HG02852 (cell line): ENCODE results near the gene IL32.
"Not testable (repeated sequence)": the region's sequence is repeated elsewhere in the genome, so short reads cannot be mapped to it uniquely, and the experiment has no call there.

Experiments used
- ATAC-seq: cut with Tn5 transposase; IDR thresholded peaks from one replicate; pipeline ENCODE4 v1.9.1; 2021; ENCODE audit warnings: mild to moderate bottlenecking, moderate library complexity; ENCODE audit not compliant: unreplicated experiment

IL32 gene

DNA sequence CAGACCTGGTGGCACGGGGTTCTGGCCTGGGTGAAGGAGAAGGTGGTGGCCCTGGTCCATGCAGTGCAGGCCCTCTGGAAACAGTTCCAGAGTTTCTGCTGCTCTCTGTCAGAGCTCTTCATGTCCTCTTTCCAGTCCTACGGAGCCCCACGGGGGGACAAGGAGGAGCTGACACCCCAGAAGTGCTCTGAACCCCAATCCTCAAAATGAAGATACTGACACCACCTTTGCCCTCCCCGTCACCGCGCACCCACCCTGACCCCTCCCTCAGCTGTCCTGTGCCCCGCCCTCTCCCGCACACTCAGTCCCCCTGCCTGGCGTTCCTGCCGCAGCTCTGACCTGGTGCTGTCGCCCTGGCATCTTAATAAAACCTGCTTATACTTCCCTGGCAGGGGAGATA, 3.7 kb downstream of the IL32 start:
- ATAC-seq: not testable (repeated sequence)

- ATAC-seq: no peak
Observed at GRCh38 chr16:3070608-3071111, 5.2 kb downstream of the IL32 start.

DNA sequence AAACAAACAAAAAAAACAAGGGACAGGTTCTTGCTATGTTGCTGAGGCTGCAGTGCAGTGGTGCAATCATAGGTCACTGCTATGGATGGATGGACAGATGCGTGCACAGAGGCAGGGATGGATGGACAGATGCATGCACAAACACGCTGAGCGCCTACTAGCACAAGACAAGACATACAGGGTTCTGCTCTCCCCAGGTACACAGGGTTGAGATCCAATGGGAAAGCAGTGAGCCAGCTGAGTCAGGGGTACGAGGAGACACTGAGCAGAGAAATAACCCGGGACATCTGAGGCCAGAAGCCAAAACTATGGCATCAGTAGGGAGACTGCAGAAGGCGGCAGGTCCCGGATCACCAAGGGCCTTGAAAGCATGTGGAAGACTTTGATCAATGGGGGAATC, 6.2 kb downstream of the IL32 start:
- ATAC-seq: no peak

DNA sequence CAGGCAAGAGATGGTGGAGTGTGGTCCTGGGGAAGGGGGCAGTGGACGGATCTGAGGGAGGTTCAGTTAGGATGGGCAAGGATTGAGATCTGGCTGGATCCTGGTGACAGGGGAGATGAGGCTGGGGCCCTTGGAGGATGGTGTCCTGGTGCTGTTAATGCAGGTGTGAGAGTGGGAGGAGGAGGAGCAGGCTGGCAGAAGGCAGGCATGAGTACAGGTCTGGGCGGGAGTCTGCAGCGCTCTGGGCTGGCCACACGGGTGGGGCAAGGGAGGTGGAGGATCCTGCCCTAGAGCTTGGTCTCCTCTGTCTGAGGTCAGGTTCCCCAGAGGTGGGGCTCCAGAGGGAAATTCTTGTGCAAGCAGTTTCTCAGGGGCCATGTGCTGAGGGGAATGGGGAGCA, 6.7 kb downstream of the IL32 start:
- not testable (repeated sequence) for ATAC-seq

- ATAC-seq: not testable (repeated sequence)
Observed at GRCh38 chr16:3072576-3073263, 7.3 kb downstream of the IL32 start.

DNA sequence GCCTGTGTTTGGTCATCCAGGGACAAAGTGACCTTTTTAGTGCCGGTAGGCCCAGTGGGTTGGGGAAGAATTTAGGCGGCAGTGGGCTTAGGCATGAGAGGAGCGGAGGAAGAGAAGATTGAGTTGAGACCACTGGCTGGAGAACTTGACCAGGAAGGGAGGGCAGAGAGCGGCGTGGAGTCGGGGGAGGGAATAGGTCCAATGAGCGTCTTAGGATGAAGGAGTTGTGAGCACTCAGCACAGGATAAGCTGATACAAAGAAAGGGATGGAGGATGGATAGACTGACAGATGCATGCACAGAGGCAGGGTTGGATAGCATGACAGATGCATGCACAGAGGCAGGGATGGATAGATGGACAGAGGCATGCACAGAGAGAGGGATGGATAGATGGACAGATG, 8.0 kb downstream of the IL32 start:
- ATAC-seq: no peak

- ATAC-seq: peak; percentile 82
Observed at GRCh38 chr16:3074860-3075522, 9.6 kb downstream of the IL32 start.

GRCh38 chr16:3075523-3075915, 10.1 kb downstream of the IL32 start:
- ATAC-seq: no peak

DNA sequence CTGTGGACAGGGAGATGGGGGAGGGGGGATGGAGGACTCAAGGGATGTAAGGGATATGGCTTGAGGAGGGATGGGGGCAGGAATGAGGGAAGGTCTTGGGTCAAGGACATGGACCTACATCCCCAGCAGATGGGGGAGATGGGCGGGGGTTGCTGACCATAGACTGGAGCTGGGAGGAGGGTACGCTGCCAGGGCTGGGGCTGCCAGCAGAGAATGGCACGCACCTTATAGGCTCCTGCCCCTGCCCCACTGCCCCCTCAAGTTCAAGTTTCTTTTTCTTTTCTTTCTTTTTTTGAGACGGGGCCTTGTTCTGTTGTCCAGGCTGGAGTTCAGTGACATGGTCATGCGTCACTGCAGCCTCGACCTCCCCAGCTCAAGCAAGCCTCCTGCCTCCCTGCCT, 10.5 kb downstream of the IL32 start:
- not testable (repeated sequence) for ATAC-seq

- no peak for ATAC-seq
Observed at GRCh38 chr16:3076577-3076976, 11.1 kb downstream of the IL32 start.

- no peak for ATAC-seq
Observed at GRCh38 chr16:3080024-3080423, 14.6 kb downstream of the IL32 start.

DNA sequence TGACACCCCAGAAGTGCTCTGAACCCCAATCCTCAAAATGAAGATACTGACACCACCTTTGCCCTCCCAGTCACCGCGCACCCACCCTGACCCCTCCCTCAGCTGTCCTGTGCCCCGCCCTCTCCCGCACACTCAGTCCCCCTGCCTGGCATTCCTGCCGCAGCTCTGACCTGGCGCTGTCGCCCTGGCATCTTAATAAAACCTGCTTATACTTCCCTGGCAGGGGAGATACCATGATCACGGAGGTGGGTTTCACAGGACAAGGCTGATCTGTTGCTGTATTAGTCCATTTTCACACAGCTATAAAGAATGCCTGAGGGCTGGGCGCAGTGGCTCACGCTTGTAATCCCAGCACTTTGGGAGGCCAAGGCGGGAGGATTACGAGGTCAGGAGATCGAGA, 16.5 kb downstream of the IL32 start:
- ATAC-seq: not testable (repeated sequence)

DNA sequence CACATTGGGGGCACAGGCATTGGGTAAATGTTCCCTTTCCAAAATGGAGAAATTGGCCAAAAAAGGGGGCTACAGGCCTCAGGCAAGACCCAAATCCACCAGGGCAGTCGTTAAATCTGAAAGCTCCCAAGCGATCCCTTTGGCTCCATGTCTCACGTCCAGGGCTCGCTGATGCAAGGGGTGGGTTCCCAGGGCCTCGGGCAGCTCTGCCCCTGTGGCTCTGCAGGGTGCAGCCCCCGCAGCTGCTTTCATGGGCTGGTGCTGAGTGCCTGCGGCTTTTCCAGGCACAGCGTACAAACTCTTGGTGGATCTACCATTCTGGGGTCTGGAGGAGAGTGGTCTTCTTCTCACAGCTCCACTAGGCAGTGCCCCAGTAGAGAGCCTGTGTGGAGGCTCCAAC, 18.0 kb downstream of the IL32 start:
- not testable (repeated sequence) for ATAC-seq

DNA sequence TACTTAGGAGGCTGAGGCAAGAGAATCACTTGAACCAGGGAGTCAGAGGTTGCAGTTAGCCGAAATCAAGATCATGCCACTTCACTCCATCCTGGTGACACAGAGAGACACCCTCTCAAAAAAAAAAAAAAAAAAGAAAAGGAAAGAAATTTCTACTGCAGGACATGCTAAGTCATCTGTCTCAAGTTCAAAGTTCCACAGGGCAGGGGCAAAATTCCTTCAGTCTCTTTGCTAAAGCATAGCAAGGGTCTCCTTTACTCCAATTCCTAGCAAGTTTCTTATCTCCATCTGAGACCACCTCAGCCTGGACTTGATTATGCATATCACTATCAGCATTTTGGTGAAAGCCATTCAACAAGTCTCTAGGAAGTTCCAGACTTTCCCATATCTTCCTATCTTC, 19.1 kb downstream of the IL32 start:
- ATAC-seq: no peak

DNA sequence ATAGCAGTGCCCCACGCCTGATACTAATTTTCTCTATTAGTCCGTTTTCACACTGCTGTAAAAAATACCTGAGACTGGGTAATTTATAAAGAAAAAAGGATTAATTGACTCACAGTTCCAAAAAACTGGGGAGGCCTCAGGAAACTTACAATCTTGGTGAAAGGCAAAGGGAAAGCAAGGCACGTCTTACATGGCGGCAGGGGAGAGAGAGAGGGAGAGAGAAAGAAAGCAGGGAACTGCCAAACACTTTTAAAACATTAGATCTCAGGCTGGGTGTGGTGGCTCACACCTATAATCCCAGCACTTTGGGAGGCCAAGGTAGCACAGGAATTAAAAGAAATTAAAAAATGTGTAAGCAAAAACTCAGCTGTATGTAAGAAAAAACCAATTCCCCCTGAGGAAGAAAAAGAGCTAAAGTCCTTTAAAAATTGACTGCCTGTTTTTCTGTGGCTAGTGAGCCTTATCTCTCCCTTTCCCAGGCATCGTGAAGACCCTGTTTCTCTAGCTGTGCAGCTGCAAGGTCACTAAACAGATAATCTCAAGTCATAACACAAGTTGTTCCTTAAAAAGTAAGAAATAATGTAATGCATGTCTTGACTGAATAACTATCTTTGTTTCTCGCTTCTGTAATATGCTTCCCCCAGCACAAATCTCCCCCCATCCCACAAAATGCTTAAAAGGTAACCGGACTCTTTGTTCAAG, 19.7 kb downstream of the IL32 start:
- ATAC-seq: no peak

- no peak for ATAC-seq
Observed at GRCh38 chr16:3085868-3086595, 20.6 kb downstream of the IL32 start.

DNA sequence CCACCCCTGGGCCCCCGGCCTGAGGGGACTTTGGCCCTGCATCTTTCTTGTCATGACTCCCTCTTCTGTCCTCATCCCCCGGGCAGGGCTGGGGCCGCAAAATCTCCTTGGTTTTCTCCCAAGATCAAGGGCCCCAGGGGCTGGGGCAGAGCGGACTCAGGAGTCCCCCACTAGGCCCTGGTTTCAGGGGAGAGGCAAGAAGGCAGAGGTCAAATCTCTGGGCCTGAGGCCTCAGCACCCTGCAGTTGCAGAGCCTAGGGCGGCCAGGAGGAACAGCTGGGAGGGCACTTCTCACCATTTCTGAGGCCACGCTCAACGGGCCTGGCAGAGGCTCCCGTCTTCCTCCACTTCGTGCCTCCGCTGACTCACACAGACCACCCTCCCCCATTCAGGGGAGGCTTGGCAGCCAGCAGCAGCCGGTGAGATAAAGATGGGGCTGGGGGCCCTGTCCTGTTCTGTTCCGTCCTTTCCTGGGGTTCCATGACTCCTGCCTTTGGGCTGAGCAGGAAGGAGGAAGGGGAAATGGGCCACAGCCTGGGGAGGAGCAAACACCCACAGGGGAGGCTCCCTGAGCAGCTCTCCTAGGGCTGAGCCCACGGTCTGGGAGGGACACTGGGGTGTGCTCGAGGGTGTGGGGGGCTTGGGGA, 21.3 kb downstream of the IL32 start:
- ATAC-seq: no peak

- no peak for ATAC-seq
Observed at GRCh38 chr16:3087243-3088235, 22.1 kb downstream of the IL32 start.

DNA sequence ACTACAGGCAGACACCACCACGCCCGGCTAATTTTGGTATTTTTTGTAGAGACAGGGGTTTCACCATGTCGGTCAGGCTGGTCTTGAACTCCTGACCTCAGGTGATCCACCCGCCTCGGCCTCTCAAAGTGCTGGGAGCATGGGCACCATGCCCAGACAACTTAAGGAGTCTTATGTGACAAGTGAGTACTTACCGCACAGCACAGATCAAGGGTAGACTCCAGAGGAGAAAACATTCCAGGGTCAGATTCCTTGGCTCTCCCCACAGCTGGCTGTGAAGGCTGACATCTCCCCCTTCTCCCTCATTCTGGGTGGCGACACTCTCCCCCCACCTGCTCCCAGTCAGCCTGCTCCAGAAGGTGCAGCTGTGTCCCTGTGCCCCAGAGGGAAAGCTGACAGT, 23.0 kb downstream of the IL32 start:
- ATAC-seq: no peak
